HCT116 (cell line): ENCODE measurements around the gene SEMA4B. TPM values are rescaled to one million over a fixed set of nuclear protein-coding genes. Genes with fewer than 3 reads are reported as not detected.

ENCODE experiments used
- ATAC-seq: fragments of 200-7000 bp; cut with Tn5 transposase; 2 replicates; pipeline ENCODE4 v1.9.1; 2020; ENCODE audit warnings: mild to moderate bottlenecking, moderate library complexity
- BruUV-seq: library from RNA; stranded (reverse); fragments of 400-500 nt; replicated peaks from 2 replicates; lab custom pipeline; 2021; lab: Mats Ljungman, UMichigan
- CTCF ChIA-PET: fragments of 300-600 bp; sonication (Branson Sonifier 250); formaldehyde crosslinking; loops from one replicate; lab custom pipeline; 2021; ENCODE audit warnings: antibody characterized with exemption; lab: Charles Lee
- POLR2A ChIA-PET: fragments of 300-600, 350-600 bp; sonication (Branson Sonifier 250); formaldehyde crosslinking; loops from one replicate; lab custom pipeline; 2021; ENCODE audit warnings: antibody characterized with exemption; lab: Charles Lee
- RAD21 ChIA-PET, 2 experiments: fragments of 300-600 bp; sonication (Branson Sonifier 250); formaldehyde crosslinking; loops; one replicate each; lab custom pipeline; 2023; ENCODE audit warnings: low total read pairs in 2 of 2; ENCODE audit not compliant: uncharacterized antibody in 2 of 2, unreplicated experiment in 2 of 2, low non-redundant PET in 1 of 2; lab: Charles Lee
- DNase-seq: peaks from one replicate; pipeline ENCODE4 v3.0.0-alpha.2; 2010; ENCODE audit warnings: low read depth, low spot score
- H2AFZ ChIP-seq: fragments of 200-600 bp; shearing (Covaris generic), sonication (generic); 2 replicates; pipeline ENCODE4 v1.6.1; 2017; ENCODE audit warnings: low read depth, mixed run types, mixed read lengths, antibody characterized with exemption, low read length; ENCODE audit not compliant: poor library complexity, severe bottlenecking
- H3K27ac ChIP-seq: 2 replicates; pipeline ENCODE4 v1.5.1; 2012; ENCODE audit warnings: low read depth, low read length
- H3K27me3 ChIP-seq: fragments of 200-600 bp; sonication (generic); 2 replicates; pipeline ENCODE4 v1.6.1; 2016; ENCODE audit warnings: mixed run types, low read length, mixed read lengths; ENCODE audit not compliant: insufficient read depth
- H3K36me3 ChIP-seq, 2 experiments: fragments of 200-500 bp in 1 of 2; fragments of 200-600 bp in 1 of 2; sonication (Bioruptor generic) in 1 of 2; sonication (generic) in 1 of 2; 2 replicates each; pipeline versions ENCODE4 v1.5.1 to v1.6.1; 2014 to 2016; ENCODE audit warnings: low read length in 2 of 2, inconsistent platforms in 1 of 2, mixed read lengths in 1 of 2, mixed run types in 1 of 2; ENCODE audit not compliant: insufficient read depth in 2 of 2, control insufficient read depth in 1 of 2
- H3K4me1 ChIP-seq, 2 experiments: fragments of 200-600 bp in 1 of 2; sonication (generic) in 1 of 2; 2 replicates each; pipeline versions ENCODE4 v1.5.1 to v1.6.1; 2012 to 2017; ENCODE audit warnings: low read length in 2 of 2, inconsistent platforms in 1 of 2, mild to moderate bottlenecking in 1 of 2, mixed read lengths in 1 of 2, mixed run types in 1 of 2, moderate library complexity in 1 of 2; ENCODE audit not compliant: insufficient read depth in 2 of 2, control insufficient read depth in 1 of 2
- H3K4me2 ChIP-seq: fragments of 200-600 bp; sonication (generic); 2 replicates; pipeline ENCODE4 v1.6.1; 2017; ENCODE audit warnings: mixed run types, low read length, mixed read lengths
- H3K4me3 ChIP-seq, 2 experiments: fragments of 200-600 bp in 1 of 2; sonication (generic) in 1 of 2; replicated peaks in 1 of 2; 2 replicates each; pipeline ENCODE4 v1.5.1; 2011 to 2016; ENCODE audit warnings: low read length in 2 of 2, control low read depth in 1 of 2, low read depth in 1 of 2, mild to moderate bottlenecking in 1 of 2, mixed read lengths in 1 of 2, mixed run types in 1 of 2
- H3K79me2 ChIP-seq: fragments of 200-600 bp; sonication (generic); 2 replicates; pipeline ENCODE4 v1.6.1; 2017; ENCODE audit warnings: mild to moderate bottlenecking, mixed run types, low read length, moderate library complexity, mixed read lengths; ENCODE audit not compliant: insufficient read depth
- H3K9ac ChIP-seq: fragments of 200-600 bp; sonication (generic); 2 replicates; pipeline ENCODE4 v1.6.1; 2016; ENCODE audit warnings: low read length, mixed read lengths
- H3K9me2 ChIP-seq: fragments of 200-600 bp; sonication (generic), shearing (Covaris generic); 2 replicates; pipeline ENCODE4 v1.6.1; 2017; ENCODE audit warnings: mixed run types, mild to moderate bottlenecking, moderate library complexity; ENCODE audit not compliant: insufficient read depth
- H3K9me3 ChIP-seq, 2 experiments: fragments of 200-500 bp in 1 of 2; fragments of 200-600 bp in 1 of 2; sonication (Bioruptor generic) in 1 of 2; sonication (generic) in 1 of 2; 2 replicates each; pipeline ENCODE4 v1.6.1; 2014 to 2017; ENCODE audit warnings: low read length in 2 of 2, mixed read lengths in 2 of 2, inconsistent platforms in 1 of 2, low read depth in 1 of 2, mild to moderate bottlenecking in 1 of 2, mixed run types in 1 of 2, moderate library complexity in 1 of 2; ENCODE audit not compliant: control insufficient read depth in 1 of 2, insufficient read depth in 1 of 2
- H4K20me1 ChIP-seq: fragments of 200-600 bp; sonication (generic), shearing (Covaris generic); 2 replicates; pipeline ENCODE4 v1.6.1; 2017; ENCODE audit warnings: mixed run types, mild to moderate bottlenecking, moderate library complexity; ENCODE audit not compliant: insufficient read depth
- CEBPB ChIP-seq: IDR thresholded peaks from 2 replicates; pipeline ENCODE4 v1.6.1; 2012; ENCODE audit warnings: low read depth
- EZH2 ChIP-seq: fragments of 200-600 bp; sonication (generic); IDR thresholded peaks from 2 replicates; pipeline ENCODE4 v1.6.1; 2017; ENCODE audit warnings: antibody characterized with exemption, mixed run types
- EZH2phosphoT487 ChIP-seq: fragments of 200-600 bp; IDR thresholded peaks from 2 replicates; pipeline ENCODE4 v1.6.1; 2018; ENCODE audit warnings: antibody characterized with exemption, borderline replicate concordance
- MAX ChIP-seq: IDR thresholded peaks from 2 replicates; pipeline ENCODE4 v1.6.1; 2012
- POLR2AphosphoS5 ChIP-seq: IDR thresholded peaks from 2 replicates; pipeline ENCODE4 v1.6.1; 2011; ENCODE audit warnings: mild to moderate bottlenecking, low read depth, low read length, moderate library complexity
- RAD21 ChIP-seq: IDR thresholded peaks from 2 replicates; pipeline ENCODE4 v1.6.1; 2012; ENCODE audit warnings: low read depth, mild to moderate bottlenecking
- REST ChIP-seq: IDR thresholded peaks from 2 replicates; pipeline ENCODE4 v1.6.1; 2012; ENCODE audit warnings: low read depth
- SP1 ChIP-seq: IDR thresholded peaks from 2 replicates; pipeline ENCODE4 v1.6.1; 2012; ENCODE audit warnings: low read depth
- YY1 ChIP-seq: IDR thresholded peaks from 2 replicates; pipeline ENCODE4 v1.6.1; 2011; ENCODE audit warnings: low read length, low read depth, moderate library complexity, mild to moderate bottlenecking; ENCODE audit not compliant: insufficient replicate concordance; ENCODE audit errors: extremely low read depth
- ZBTB33 ChIP-seq: IDR thresholded peaks from 2 replicates; pipeline ENCODE4 v1.6.1; 2011; ENCODE audit warnings: mild to moderate bottlenecking, low read length, moderate library complexity; ENCODE audit not compliant: insufficient replicate concordance; ENCODE audit errors: extremely low read depth
- ZFX ChIP-seq: fragments of 450-650 bp; IDR thresholded peaks from 2 replicates; pipeline ENCODE4 v1.6.1; 2017
- ZNF274 ChIP-seq: fragments of 200-500 bp; sonication (Bioruptor generic); IDR thresholded peaks from 2 replicates; pipeline ENCODE4 v1.6.1; 2014; ENCODE audit warnings: mild to moderate bottlenecking, low read depth, low read length, inconsistent platforms
- intact Hi-C: fragments of 100-400 bp; cut with micrococcal nuclease; formaldehyde crosslinking; loops from 2 replicates; pipeline ENCODE4 v1.10.0; 2022
- total RNA-seq: library from RNA; stranded (reverse); gene quantifications from one replicate; pipeline ENCODE4 v1.2.1, GENCODE V29; 2021; ENCODE audit not compliant: unreplicated experiment

SEMA4B gene
- total RNA-seq, 1 experiment from 2014 or later, result 98.6 TPM

GRCh38 chr15:90222547-90222946 is 21.4 kb downstream of the SEMA4B start:
- ChIA-PET CTCF (interaction anchor here (1.0 kb wide), 1 partner anchor 11 kb away, joined by 4 read pairs; the partner anchor contains the start of genes CIB1 and GDPGP1), RAD21 (no interaction called here), POLR2A (interaction anchor here (0.7 to 2.4 kb wide), 2 partner anchors 11 to 406 kb away, joined by 4 to 8 read pairs; partner anchors contain the start of genes CIB1 and GDPGP1)
- H4K20me1 ChIP-seq, result no peaks in the 10 kb centered on the region
- H3K9ac ChIP-seq, result no peak overlapping the region
- H3K36me3 ChIP-seq, result peaks cover 37% of the 10 kb centered on the region in 2 experiments
- TF ChIP-seq MAX (no peak), SP1 (no peak)
- no peak overlapping the region for H3K4me3 ChIP-seq
- H3K27ac ChIP-seq, result no peak overlapping the region
- no peak overlapping the region for H2AFZ ChIP-seq
- ATAC-seq (no peak), DNase-seq (no peak)
- peaks cover 14% of the 10 kb centered on the region; the same call in 1 of the 2 replicates for H3K79me2 ChIP-seq
- no peaks in the 10 kb centered on the region for H3K9me2 ChIP-seq
- BruUV-seq, result no TSS peak
- intact Hi-C loops, result no loop called here
- H3K4me2 ChIP-seq, result no peak overlapping the region
- H3K27me3 ChIP-seq, result no peaks in the 10 kb centered on the region
- H3K4me1 ChIP-seq, result peaks cover 0 to 16% of the 10 kb centered on the region in 2 experiments; a peak in 3 of 4 replicates
- no peaks in the 10 kb centered on the region for H3K9me3 ChIP-seq

GRCh38 chr15:90223441-90224165 is 22.5 kb downstream of the SEMA4B start:
- RAD21 ChIA-PET, result no interaction called here
- DNase-seq, result no peak
- ATAC-seq, result no peak
- POLR2A ChIA-PET, result interaction anchor here (2.4 kb wide), 1 partner anchor 10 kb away, joined by 8 read pairs; the partner anchor contains the start of genes CIB1 and GDPGP1
- Histone ChIP-seq H3K9me3 (no peaks in the 10 kb centered on the region), H3K9ac (no peak overlapping the region), H3K4me2 (no peak overlapping the region), H4K20me1 (no peaks in the 10 kb centered on the region), H3K4me1 (peaks cover 0 to 16% of the 10 kb centered on the region in 2 experiments; a peak in 3 of 4 replicates), H3K79me2 (peaks cover 9% of the 10 kb centered on the region; the same call in 1 of the 2 replicates), H3K27ac (no peak overlapping the region), H2AFZ (no peak overlapping the region), H3K36me3 (peaks cover 42 to 44% of the 10 kb centered on the region in 2 experiments), H3K4me3 (no peak overlapping the region), H3K27me3 (no peaks in the 10 kb centered on the region), H3K9me2 (no peaks in the 10 kb centered on the region)
- BruUV-seq, result no TSS peak
- CTCF ChIA-PET, result no interaction called here
- intact Hi-C loops, result no loop called here
- TF ChIP-seq EZH2, result no peak
- TF ChIP-seq ZBTB33, result no peak
- no peak for TF ChIP-seq REST
- TF ChIP-seq RAD21, result no peak
- TF ChIP-seq CEBPB, result no peak
- no peak for TF ChIP-seq EZH2phosphoT487
- no peak for TF ChIP-seq ZNF274
- no peak for TF ChIP-seq YY1
- no peak for TF ChIP-seq ZFX
- no peak for TF ChIP-seq SP1
- no peak for TF ChIP-seq POLR2AphosphoS5
- no peak for TF ChIP-seq MAX
